WTC11 (cell line): ENCODE data around the gene SYNGR1. TPM values are rescaled to one million over a fixed set of nuclear protein-coding genes. Genes with fewer than 3 reads are reported as not detected.
A peak's percentile ranks its signal among the peaks of the same experiment; 100 is the strongest.
"Not testable (repeated sequence)": the region's sequence is repeated elsewhere in the genome, so short reads cannot be mapped to it uniquely, and the experiment has no call there.

Source experiments
- ATAC-seq: fragments of 200-7000 bp; cut with Tn5 transposase; 2 replicates; pipeline ENCODE4 v1.10.0; 2021; ENCODE audit warnings: mild to moderate bottlenecking, moderate library complexity
- CTCF ChIA-PET: fragments of 300-600 bp; sonication (Branson Sonifier 250); formaldehyde crosslinking; loops from one replicate; lab custom pipeline; 2021; ENCODE audit warnings: antibody characterized with exemption; lab: Charles Lee
- POLR2A ChIA-PET: fragments of 350-600 bp; sonication (Branson Sonifier 250); formaldehyde crosslinking; loops from one replicate; lab custom pipeline; 2021; ENCODE audit warnings: antibody characterized with exemption; lab: Charles Lee
- DNase-seq: peaks from one replicate; pipeline ENCODE4 v3.0.0; 2021; ENCODE audit warnings: low spot score
- H3K27ac Mint-ChIP-seq: 2 replicates; pipeline ENCODE4 v1.8.0; 2021; ENCODE audit warnings: mixed read lengths
- H3K27me3 Mint-ChIP-seq: 2 replicates; pipeline ENCODE4 v1.8.0; 2021; ENCODE audit warnings: low read depth, mild to moderate bottlenecking, moderate library complexity, mixed read lengths
- H3K36me3 Mint-ChIP-seq: 2 replicates; pipeline ENCODE4 v1.8.0; 2021; ENCODE audit warnings: mixed read lengths
- H3K4me1 Mint-ChIP-seq: 2 replicates; pipeline ENCODE4 v1.8.0; 2022; ENCODE audit warnings: mixed read lengths
- H3K4me3 Mint-ChIP-seq: 2 replicates; pipeline ENCODE4 v1.8.0; 2021; ENCODE audit warnings: mild to moderate bottlenecking, moderate library complexity, mixed read lengths
- H3K9me3 Mint-ChIP-seq: 2 replicates; pipeline ENCODE4 v1.8.0; 2021; ENCODE audit warnings: mixed read lengths
- GRHL2 ChIP-seq: fragments of 250-450 bp; sonication (Bioruptor Pico); IDR thresholded peaks from 2 replicates; pipeline ENCODE4 v1.8.0; 2022; ENCODE audit warnings: mild to moderate bottlenecking, moderate library complexity; ENCODE audit not compliant: insufficient replicate concordance, severe bottlenecking
- IRF2 ChIP-seq: sonication (generic); formaldehyde crosslinking; IDR thresholded peaks from 2 replicates; pipeline ENCODE4 v1.8.0; 2022; ENCODE audit warnings: low read depth, missing genetic modification reagents, borderline replicate concordance
- JAZF1 ChIP-seq: fragments of 250-450 bp; sonication (Bioruptor Pico); IDR thresholded peaks from 2 replicates; pipeline ENCODE4 v1.9.0; 2021; ENCODE audit warnings: moderate library complexity, mild to moderate bottlenecking, inconsistent platforms
- JUN ChIP-seq: sonication (generic); formaldehyde crosslinking; IDR thresholded peaks from 2 replicates; pipeline ENCODE4 v1.8.0; 2023; ENCODE audit warnings: mild to moderate bottlenecking, missing genetic modification reagents
- OVOL2 ChIP-seq: fragments of 250-450 bp; sonication (Bioruptor Pico); IDR thresholded peaks from 2 replicates; pipeline ENCODE4 v1.9.0; 2021; ENCODE audit warnings: mild to moderate bottlenecking, borderline replicate concordance
- SMAD3 ChIP-seq: sonication (generic); formaldehyde crosslinking; IDR thresholded peaks from 2 replicates; pipeline ENCODE4 v1.8.0; 2022; ENCODE audit warnings: missing genetic modification reagents, mild to moderate bottlenecking, borderline replicate concordance
- TCF7 ChIP-seq: sonication (generic); formaldehyde crosslinking; IDR thresholded peaks from 2 replicates; pipeline ENCODE4 v1.8.0; 2022; ENCODE audit warnings: mild to moderate bottlenecking, low read depth, missing genetic modification reagents, moderate library complexity
- total RNA-seq: library from RNA; stranded (reverse); gene quantifications from 3 replicates; pipeline ENCODE4 v1.2.3, GENCODE V29; 2021
- TF ChIP-seq, protein P1 (sequence below): sonication (generic); formaldehyde crosslinking; IDR thresholded peaks from 2 replicates; pipeline ENCODE4 v1.8.0; 2023; ENCODE audit warnings: missing genetic modification reagents, mild to moderate bottlenecking, borderline replicate concordance
- TF ChIP-seq, protein P2 (sequence below): fragments of 250-450 bp; sonication (Bioruptor Pico); IDR thresholded peaks from 2 replicates; pipeline ENCODE4 v1.8.0; 2021; ENCODE audit warnings: mild to moderate bottlenecking
- TF ChIP-seq, protein P3 (sequence below): sonication (generic); formaldehyde crosslinking; IDR thresholded peaks from 2 replicates; pipeline ENCODE4 v1.8.0; 2022; ENCODE audit warnings: mild to moderate bottlenecking, missing genetic modification reagents
- TF ChIP-seq, protein P4 (sequence below): sonication (generic); formaldehyde crosslinking; conservative IDR thresholded peaks from 2 replicates; pipeline ENCODE4 v1.8.1; 2022; ENCODE audit warnings: mild to moderate bottlenecking, missing genetic modification reagents
- TF ChIP-seq, protein P5 (sequence below): sonication (generic); formaldehyde crosslinking; IDR thresholded peaks from 2 replicates; pipeline ENCODE4 v1.8.0; 2022; ENCODE audit warnings: missing genetic modification reagents

The SYNGR1 gene
- total RNA-seq, 1 experiment from 2014 or later, result 35.3 TPM

DNA sequence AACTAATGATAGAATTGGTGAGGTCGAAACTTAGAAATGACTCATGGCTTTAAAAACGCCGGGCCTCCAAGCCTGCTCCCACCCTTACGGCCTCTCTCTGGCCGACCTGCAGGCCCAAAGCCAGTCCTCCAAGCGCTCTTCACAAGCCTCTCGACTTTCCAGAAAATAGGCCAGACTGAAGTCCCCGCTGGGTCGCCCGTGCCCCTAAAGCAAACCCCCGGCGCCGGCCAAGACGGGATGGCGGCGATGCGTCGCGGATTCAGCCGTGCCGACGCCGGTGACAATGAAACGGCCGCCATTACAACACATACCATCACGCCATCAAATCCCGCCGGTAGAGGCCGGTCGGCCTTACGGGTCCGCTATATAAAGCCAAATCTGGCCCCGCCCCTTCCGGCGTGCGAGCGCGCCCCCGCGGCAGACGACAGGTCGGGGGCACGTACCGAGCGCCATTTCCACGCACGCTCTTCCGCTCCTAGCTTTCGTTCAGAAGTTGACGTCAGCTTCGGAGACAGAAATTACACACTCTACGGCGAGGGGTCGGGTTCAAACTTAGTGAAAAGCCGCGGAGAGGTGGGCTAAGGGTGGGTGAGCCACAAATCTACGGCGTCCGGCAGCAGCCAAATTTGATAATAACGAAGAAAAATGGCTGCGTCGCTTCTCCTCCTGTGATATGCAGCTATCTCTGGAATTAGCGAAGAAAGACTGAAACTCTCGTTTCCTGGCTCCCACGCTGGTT is 30.3 kb upstream of the SYNGR1 start, which contains the start of gene RPL3 (continued):
- no peak for TF ChIP-seq GRHL2 (CRISPR knock-in tag)
- TF ChIP-seq OVOL2 (CRISPR knock-in tag), result 0 out of 2 replicates have a peak, but pooled peaks have one; percentile 69
- TF ChIP-seq, protein P1, sequence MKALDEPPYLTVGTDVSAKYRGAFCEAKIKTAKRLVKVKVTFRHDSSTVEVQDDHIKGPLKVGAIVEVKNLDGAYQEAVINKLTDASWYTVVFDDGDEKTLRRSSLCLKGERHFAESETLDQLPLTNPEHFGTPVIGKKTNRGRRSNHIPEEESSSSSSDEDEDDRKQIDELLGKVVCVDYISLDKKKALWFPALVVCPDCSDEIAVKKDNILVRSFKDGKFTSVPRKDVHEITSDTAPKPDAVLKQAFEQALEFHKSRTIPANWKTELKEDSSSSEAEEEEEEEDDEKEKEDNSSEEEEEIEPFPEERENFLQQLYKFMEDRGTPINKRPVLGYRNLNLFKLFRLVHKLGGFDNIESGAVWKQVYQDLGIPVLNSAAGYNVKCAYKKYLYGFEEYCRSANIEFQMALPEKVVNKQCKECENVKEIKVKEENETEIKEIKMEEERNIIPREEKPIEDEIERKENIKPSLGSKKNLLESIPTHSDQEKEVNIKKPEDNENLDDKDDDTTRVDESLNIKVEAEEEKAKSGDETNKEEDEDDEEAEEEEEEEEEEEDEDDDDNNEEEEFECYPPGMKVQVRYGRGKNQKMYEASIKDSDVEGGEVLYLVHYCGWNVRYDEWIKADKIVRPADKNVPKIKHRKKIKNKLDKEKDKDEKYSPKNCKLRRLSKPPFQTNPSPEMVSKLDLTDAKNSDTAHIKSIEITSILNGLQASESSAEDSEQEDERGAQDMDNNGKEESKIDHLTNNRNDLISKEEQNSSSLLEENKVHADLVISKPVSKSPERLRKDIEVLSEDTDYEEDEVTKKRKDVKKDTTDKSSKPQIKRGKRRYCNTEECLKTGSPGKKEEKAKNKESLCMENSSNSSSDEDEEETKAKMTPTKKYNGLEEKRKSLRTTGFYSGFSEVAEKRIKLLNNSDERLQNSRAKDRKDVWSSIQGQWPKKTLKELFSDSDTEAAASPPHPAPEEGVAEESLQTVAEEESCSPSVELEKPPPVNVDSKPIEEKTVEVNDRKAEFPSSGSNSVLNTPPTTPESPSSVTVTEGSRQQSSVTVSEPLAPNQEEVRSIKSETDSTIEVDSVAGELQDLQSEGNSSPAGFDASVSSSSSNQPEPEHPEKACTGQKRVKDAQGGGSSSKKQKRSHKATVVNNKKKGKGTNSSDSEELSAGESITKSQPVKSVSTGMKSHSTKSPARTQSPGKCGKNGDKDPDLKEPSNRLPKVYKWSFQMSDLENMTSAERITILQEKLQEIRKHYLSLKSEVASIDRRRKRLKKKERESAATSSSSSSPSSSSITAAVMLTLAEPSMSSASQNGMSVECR (CRISPR knock-in tag), result peak; percentile 52; the same call in 1 of the 2 replicates

DNA sequence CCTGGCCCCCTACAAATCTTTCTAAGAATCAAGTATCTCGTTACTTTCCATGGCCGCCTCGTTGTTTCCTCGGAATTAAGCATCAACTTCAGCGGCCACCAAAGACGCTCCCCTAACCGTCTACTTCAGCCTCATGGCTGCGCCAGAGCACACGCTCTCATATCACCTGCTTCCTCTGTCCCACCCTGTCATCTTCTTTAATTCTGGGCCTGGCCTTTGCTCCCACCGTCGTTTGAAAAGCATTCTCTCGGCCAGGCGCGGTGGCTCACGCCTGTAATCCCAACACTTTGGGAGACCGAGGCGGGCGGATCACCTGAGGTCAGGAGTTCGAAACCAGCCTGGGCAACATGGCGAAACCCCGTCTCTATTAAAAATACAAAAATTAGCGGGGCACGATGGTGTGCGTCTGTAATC is 29.2 kb upstream of the SYNGR1 start:
- H3K4me3 Mint-ChIP-seq, result peak overlapping the region; percentile 99
- CTCF ChIA-PET, result interaction anchor here (0.6 to 3.8 kb wide), 14 partner anchors 10 to 210 kb away, joined by 3 to 37 read pairs (median 6); partner anchors contain the start of genes SYNGR1 and TAB1

DNA sequence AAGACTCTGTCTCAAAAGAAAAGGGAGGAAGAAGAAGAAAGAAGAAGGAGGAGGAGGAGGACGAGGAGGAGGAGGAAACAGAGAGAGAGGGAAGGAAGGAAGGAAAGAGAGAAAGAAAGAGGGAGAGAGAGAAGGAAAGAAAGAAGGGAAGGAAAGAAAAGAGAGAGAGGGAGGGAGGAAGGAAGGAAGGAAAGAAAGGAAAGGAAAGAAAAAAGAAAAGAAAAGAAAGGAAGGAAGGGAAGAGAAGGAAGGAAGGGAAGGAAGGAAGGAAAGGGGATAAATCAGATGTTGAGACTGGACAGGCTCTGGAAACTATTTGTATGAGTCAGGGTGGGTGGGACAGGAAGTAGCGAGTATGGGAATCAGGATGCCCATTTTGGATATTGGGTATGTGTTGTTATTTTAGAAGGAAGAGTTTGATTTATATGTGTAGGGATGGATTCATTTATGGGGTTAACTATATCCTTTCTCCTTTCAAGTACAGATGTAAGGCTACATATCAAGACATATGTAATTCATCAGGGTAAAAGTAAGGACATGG is 24.3 kb upstream of the SYNGR1 start:
- DNase-seq, result no peak
- ATAC-seq, result no peak
- Mint-ChIP-seq H3K36me3 (no peaks in the 10 kb centered on the region), H3K27me3 (no peaks in the 10 kb centered on the region; the same call in 1 of the 2 replicates), H3K4me1 (peaks cover 3% of the 10 kb centered on the region), H3K4me3 (no peak overlapping the region), H3K9me3 (no peaks in the 10 kb centered on the region), H3K27ac (no peak overlapping the region)
- CTCF ChIA-PET, result no interaction called here
- POLR2A ChIA-PET, result no interaction called here
- no peak for TF ChIP-seq OVOL2 (CRISPR knock-in tag)
- TF ChIP-seq SMAD3 (CRISPR knock-in tag), result no peak
- TF ChIP-seq IRF2 (CRISPR knock-in tag), result no peak
- no peak for TF ChIP-seq TCF7 (CRISPR knock-in tag)
- TF ChIP-seq, protein P2, sequence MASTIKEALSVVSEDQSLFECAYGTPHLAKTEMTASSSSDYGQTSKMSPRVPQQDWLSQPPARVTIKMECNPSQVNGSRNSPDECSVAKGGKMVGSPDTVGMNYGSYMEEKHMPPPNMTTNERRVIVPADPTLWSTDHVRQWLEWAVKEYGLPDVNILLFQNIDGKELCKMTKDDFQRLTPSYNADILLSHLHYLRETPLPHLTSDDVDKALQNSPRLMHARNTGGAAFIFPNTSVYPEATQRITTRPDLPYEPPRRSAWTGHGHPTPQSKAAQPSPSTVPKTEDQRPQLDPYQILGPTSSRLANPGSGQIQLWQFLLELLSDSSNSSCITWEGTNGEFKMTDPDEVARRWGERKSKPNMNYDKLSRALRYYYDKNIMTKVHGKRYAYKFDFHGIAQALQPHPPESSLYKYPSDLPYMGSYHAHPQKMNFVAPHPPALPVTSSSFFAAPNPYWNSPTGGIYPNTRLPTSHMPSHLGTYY (CRISPR knock-in tag), result no peak
- TF ChIP-seq, protein P1 (CRISPR knock-in tag), result no peak
- TF ChIP-seq, protein P3, sequence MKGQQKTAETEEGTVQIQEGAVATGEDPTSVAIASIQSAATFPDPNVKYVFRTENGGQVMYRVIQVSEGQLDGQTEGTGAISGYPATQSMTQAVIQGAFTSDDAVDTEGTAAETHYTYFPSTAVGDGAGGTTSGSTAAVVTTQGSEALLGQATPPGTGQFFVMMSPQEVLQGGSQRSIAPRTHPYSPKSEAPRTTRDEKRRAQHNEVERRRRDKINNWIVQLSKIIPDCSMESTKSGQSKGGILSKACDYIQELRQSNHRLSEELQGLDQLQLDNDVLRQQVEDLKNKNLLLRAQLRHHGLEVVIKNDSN (CRISPR knock-in tag), result no peak
- TF ChIP-seq JUN, result no peak
- TF ChIP-seq, protein P4, sequence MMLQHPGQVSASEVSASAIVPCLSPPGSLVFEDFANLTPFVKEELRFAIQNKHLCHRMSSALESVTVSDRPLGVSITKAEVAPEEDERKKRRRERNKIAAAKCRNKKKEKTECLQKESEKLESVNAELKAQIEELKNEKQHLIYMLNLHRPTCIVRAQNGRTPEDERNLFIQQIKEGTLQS (CRISPR knock-in tag), result no peak
- no peak for TF ChIP-seq JAZF1 (CRISPR knock-in tag)

More for the DNA sequence above, 29.2 kb upstream of the SYNGR1 start:
- Mint-ChIP-seq H3K4me1 (peaks cover 32% of the 10 kb centered on the region), H3K36me3 (peaks cover 38% of the 10 kb centered on the region), H3K27ac (peak overlapping the region; percentile 99)
- POLR2A ChIA-PET, result interaction anchor here (0.7 to 3.1 kb wide), 9 partner anchors 10 to 199 kb away, joined by 3 to 31 read pairs (median 5); partner anchors contain the start of genes ATF4 and TAB1
- TF ChIP-seq, protein P5, sequence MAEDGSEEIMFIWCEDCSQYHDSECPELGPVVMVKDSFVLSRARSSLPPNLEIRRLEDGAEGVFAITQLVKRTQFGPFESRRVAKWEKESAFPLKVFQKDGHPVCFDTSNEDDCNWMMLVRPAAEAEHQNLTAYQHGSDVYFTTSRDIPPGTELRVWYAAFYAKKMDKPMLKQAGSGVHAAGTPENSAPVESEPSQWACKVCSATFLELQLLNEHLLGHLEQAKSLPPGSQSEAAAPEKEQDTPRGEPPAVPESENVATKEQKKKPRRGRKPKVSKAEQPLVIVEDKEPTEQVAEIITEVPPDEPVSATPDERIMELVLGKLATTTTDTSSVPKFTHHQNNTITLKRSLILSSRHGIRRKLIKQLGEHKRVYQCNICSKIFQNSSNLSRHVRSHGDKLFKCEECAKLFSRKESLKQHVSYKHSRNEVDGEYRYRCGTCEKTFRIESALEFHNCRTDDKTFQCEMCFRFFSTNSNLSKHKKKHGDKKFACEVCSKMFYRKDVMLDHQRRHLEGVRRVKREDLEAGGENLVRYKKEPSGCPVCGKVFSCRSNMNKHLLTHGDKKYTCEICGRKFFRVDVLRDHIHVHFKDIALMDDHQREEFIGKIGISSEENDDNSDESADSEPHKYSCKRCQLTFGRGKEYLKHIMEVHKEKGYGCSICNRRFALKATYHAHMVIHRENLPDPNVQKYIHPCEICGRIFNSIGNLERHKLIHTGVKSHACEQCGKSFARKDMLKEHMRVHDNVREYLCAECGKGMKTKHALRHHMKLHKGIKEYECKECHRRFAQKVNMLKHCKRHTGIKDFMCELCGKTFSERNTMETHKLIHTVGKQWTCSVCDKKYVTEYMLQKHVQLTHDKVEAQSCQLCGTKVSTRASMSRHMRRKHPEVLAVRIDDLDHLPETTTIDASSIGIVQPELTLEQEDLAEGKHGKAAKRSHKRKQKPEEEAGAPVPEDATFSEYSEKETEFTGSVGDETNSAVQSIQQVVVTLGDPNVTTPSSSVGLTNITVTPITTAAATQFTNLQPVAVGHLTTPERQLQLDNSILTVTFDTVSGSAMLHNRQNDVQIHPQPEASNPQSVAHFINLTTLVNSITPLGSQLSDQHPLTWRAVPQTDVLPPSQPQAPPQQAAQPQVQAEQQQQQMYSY, result 0 out of 2 replicates have a peak, but pooled peaks have one; percentile 21
- not testable (repeated sequence) for DNase-seq, ATAC-seq, H3K27me3 Mint-ChIP-seq, H3K9me3 Mint-ChIP-seq
